Amniotic stem cell (primary cell): Measurements from ENCODE around the gene CRYBB1.
A peak's percentile ranks its signal among the peaks of the same experiment; 100 is the strongest.
"Not testable (repeated sequence)": the region's sequence is repeated elsewhere in the genome, so short reads cannot be mapped to it uniquely, and the experiment has no call there.

Source experiments
- DNase-seq: peaks from one replicate; lab custom pipeline; 2025; lab: John Stamatoyannopoulos, UW

CRYBB1 gene

DNA sequence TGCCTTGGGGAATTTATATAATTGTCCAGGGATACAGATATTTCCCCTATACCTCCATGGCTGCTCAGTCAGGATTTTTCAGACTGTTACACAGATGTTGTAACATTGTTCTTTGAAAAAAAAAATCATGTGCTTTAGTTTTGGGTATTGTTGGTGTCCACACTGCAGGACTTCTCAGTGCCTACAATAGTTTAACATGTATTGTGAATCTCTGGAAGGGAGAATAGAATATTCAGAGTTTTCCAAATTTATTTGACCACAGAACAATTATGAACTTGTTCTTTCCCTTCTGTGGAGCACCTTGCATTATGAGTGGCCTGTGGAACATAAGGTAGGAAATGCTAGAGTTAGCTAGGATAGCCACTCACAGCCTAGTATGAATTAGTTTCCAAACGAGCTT lies 18.5 kb upstream of the CRYBB1 start:
- no peak for DNase-seq

GRCh38 chr22:26635117-26635516 lies 17.3 kb upstream of the CRYBB1 start:
- no peak for DNase-seq

- DNase-seq: no peak
These were observed 16.4 kb upstream of the CRYBB1 start for GRCh38 chr22:26634189-26634588.

- DNase-seq: no peak
These were observed 14.8 kb upstream of the CRYBB1 start for GRCh38 chr22:26632422-26633155.

- no peak for DNase-seq
These were observed 13.5 kb upstream of the CRYBB1 start for GRCh38 chr22:26631282-26631681.

DNA sequence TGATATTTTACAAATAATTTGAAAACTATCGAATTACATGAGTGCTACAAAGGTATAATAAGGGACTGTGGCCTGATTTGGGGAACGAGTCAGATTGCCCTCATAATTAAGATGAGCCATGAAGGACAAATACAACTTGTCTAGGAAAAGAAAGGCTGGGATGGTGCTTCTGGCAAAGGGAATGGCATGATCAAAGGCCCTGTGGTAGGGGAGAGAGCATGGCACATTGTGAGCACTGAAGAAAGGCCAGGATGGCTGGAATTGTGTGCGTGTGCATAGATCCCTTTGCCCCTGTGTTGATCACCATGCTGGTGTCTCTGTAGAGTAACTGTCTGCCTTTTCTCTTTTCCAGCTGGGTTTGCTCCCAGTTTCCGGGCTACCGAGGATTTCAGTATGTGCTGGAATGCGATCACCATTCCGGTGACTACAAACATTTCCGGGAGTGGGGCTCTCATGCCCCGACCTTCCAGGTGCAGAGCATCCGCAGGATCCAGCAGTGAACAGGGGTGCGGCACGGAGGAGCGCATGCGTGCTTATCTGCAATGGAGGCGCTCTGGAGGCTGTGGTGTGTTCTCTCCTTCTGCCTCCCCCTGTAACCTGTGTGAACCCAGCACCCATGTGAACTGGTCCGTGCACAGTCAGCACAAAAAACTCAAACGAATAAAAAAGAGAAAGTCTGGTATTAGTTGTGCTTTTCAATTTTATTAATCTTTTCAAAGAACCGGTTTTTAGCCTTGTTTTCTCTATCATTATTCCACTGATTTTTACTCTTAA lies 12.3 kb upstream of the CRYBB1 start:
- no peak for DNase-seq

DNA sequence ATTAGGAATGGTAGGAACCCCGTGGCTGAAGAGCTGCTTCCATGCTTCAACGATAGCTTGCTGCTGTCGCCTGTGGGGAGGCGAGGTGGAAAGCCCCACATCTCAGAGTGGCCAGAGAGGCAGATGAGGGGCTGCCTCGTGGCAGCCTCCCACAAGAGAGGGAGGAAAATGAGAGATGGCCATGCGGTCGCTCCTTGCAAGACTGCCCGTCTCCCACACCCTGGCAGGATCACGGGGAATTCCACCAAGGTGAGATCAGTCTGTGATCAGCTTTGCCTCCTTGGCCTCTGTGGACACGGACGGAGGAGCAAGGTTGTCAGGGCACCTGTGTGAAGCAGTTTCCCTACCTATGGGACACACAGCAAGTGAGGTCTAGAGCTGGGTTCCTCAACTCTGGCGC lies 7.0 kb upstream of the CRYBB1 start:
- DNase-seq: no peak

DNA sequence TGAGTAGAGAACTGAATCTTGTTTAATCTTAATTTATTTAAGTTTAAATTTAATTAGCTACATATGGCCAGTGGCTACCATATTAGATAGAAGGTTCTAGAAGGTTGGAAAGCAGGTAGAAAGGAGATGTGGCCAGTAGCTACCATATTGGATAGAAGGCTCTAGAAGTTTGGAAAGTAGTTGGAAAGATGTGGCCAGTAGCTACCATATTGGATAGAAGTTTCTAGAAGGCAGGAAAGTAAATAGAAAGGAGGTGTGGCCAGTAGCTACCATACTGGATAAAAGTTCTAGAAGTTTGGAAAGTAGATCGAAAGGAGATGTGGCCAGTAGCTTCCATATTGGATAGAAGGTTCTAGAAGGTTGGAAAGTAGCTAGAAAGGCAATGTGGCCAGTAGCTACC lies 6.2 kb upstream of the CRYBB1 start:
- DNase-seq: no peak

DNA sequence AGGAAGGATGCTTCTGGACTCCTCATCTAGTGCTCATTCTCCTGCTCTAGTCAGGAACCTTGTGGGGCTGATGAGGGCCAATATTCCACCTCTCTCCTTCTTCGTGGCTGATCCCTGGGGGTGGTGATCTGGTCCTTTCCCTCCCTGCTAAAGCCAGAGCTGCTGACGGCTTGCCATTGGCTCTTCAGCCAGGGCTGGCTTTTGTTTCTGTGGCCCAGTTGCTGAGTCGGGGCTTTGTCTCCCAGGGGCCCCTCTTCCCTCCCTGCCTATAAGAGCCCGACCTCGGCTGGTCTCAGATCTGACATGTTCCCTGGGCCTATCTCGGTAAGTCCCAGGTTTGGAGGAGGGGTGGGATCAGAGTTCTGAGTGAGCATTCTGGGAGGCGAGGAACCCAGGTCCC lies 3.8 kb upstream of the CRYBB1 start, which contains the start of gene CRYBA4:
CRYBA4 (plus strand) TSS at position 301 of the 400 bp plus-strand sequence. CDS start 634 bp downstream, outside the sequence.
- no peak for DNase-seq

- DNase-seq: no peak
These were observed 2.4 kb upstream of the CRYBB1 start for GRCh38 chr22:26620197-26620596.

- DNase-seq: no peak
These were observed 1.7 kb upstream of the CRYBB1 start for GRCh38 chr22:26619510-26619909.

- DNase-seq: no peak
These were observed 628 bp upstream of the CRYBB1 start for GRCh38 chr22:26618455-26618854.

DNA sequence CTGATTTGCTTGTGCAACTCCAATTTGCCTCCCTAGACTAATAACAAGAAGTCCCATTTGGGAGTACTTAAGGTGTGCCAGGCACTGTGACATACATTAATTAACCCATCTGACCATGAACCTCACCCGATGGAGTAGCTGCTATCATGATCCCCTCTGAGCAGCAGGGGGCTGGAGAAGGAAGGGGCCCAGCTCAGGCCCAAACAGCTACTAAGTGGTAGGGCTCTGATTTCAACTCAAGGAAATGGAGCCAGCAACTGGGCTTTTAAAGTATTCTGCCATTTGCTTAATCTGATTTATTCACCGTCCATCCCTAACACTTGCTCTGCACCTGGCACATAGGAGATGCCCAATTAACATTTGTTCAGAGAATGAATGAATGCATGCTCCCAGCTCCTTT lies 1.2 kb downstream of the CRYBB1 start:
- DNase-seq: no peak

GRCh38 chr22:26615830-26616435 lies 1.9 kb downstream of the CRYBB1 start:
- DNase-seq: no peak

- no peak for DNase-seq
These were observed 2.7 kb downstream of the CRYBB1 start for GRCh38 chr22:26615149-26615548.

DNA sequence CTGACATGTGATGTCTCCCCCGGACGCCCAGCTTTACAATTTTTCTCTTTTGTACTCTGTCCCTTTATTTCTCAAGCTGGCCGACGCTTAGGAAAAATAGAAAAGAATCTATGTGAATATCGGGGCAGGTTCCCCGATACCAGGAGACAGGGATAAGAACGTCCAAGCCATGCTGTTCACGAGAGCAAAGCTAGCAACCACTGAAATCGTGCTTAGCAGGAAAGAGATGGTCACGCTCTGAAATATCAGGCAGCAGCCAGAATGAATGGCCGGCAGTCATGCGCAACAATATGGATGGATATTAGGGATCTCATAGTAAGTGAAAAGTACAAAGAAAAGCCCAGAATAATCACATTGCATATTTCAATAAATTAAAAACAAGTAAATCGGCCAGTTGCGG lies 3.5 kb downstream of the CRYBB1 start:
- DNase-seq: no peak

DNA sequence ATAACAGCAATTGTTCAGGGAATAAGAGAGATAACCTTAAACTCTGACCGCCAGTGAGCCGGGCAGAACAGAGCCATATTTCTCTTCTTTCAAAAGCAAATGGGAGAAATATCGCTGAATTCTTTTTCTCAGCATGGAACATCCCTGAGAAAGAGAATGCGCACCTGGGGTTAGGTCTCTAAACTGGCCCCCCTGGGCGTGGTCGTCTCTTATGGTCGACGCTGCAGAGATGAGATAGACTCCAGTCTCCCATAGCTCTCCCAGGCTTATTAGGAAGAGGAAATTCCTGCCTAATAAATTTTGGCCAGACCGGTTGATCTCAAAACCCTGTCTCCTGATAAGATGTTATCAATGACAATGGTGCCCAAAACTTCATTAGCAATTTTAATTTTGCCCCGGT lies 4.1 kb downstream of the CRYBB1 start:
- DNase-seq: not testable (repeated sequence)

DNA sequence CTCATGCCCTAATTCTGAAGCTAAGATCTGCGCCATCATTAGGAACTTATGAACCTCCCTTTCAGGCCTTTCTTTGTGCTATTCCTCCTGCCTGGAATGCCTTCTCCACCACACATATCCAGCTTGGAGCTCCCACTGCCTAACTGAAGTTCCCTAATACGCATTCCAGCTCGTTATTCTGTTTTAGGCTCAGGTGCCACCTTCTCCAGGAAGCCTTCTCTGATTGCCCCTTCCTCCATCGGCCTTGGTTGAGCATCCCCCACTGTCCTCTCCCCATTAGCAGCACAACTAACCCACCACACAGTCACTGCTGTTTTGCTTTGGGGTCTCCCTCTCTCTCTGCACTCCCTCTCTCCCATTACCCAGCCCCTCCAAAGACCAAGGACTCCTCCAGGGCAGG lies 5.2 kb downstream of the CRYBB1 start:
- DNase-seq: no peak

DNA sequence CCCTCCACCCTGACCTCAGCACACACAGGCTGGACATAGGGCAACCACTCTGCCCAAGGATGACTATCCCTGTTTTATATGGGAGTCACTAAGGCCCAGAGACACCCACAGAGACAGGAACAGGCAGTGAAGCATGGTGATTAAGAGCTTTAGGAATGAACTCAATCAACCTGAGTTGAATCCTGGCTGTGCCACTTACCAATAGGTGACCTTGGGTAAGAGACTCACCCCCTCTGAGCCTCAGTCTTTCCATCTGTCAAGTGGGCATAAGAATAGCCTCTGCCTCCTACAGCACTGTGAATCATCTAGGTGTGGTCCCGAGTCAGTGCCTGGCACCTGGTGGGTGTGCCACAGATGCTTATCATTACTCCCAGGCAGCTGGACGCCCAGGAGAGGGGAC lies 6.8 kb downstream of the CRYBB1 start:
- DNase-seq: no peak

DNA sequence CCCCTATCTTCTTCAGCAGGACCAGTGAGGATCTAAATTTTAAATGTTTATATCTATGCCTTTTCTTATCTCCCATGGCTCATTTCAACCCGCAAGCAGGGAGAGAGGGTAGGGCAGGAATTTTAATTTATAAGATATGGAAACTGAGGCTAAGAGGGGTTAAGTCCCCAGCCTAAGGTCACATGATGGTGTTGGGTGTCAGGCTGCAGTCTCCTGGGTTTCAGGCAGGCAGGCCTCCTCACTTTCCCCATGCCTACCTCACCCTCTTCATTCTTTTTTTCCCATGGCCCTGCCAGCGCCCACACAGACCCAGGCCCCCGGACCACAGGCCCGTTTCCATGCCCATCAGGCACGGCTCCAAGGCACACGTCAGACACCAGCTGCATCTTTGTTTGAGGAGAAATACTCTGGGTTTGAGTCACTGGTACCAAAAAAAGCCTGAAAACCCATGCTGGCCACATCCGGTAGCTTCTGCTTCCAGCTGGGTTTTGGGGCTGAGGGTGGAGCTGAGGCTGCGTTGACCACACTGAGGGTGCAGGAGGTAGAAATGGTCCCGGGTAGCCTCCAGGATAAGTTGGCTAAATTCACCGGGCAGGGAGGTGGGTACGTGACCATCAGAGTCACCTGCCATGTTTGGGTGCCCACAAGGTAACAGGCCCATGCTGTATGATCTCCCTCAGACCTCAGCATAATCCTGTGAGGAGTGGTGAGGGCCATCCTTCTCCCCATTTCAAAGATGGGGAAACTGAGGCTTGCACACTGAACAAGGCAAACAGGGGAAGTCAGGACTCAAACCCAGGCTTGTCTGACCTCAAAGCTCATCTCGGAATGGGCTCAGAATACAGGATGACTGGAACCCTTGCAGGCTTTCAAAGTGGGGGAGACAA lies 7.5 kb downstream of the CRYBB1 start:
- peak; percentile 77 for DNase-seq

DNA sequence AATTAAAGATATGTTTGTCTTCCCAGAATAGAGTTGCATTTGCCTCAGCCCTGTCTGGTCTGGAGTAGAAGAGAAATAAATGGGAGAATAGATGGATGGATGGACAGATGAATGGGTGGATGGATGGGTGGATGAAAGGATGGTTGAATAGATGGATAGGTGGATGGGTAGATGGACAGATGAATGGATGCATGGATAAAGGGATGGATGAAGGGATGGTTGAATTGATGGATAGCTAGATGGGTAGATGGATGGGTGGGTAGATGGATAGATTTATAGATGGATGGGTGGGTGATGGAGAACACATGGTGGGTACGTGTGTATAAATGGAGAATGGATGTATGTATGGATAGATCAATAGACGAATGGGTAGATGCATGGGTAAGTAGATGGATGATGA lies 8.5 kb downstream of the CRYBB1 start:
- no peak for DNase-seq

DNA sequence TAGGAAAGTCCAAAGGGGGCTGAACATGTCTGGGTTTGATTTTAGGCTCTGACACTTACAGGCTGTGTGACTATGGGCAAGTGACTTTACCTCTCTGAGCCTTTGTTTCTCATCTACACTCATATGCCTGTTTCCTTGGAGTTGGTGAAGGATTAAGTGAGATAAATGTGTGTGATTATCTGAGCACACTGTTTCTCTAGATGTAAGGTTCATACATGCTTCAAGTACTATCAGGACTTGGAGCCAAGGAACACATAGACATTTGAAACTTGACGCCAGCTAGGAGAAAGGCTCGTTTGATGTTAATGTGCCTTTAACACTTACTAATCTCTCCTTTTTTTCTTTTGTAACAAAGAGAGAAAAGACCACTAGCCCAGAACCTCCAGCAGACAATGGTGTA lies 9.7 kb downstream of the CRYBB1 start:
- DNase-seq: no peak
